ENCODE results near the gene C1QB.
"Not testable (repeated sequence)": the region's sequence is repeated elsewhere in the genome, so short reads cannot be mapped to it uniquely, and the experiment has no call there.

Gene C1QB

GRCh38 chr1:22666412-22666811, 13.4 kb downstream of the C1QB start:
- no peak for DNase-seq

- not testable (repeated sequence) for DNase-seq
These were observed 15.8 kb downstream of the C1QB start for GRCh38 chr1:22668840-22669239.

DNA sequence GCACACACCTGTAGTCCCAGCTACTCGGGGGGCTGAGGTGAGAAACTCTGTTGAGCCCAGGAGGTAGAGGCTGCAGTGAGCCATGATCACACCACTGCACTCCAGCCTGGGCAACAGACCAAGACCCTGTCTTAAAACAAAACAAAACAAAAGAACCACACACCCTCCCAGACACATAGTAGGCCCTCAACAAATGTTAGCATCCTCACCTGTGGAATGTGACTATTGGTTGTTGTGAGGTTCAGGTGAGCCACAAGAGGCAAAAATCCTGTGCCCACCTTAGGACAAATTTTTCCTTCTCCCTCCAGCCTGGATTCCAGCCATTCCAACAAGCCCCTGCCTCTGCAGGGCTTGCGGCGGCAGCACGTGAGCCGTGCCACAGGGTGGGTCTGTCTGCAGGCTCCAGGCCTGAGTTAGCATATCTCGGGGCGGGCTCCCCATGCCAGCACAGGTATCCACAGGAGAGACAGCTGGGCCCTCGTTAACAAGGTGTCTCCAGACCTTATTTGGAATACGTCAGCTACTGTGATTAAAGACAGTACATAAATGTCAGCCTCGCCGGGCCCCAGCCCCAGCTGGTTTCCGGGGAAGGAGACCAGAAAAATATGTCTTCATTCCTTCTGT, 17.4 kb downstream of the C1QB start:
- DNase-seq: no peak

- DNase-seq: no peak
These were observed 19.0 kb downstream of the C1QB start for GRCh38 chr1:22671999-22672398.

DNA sequence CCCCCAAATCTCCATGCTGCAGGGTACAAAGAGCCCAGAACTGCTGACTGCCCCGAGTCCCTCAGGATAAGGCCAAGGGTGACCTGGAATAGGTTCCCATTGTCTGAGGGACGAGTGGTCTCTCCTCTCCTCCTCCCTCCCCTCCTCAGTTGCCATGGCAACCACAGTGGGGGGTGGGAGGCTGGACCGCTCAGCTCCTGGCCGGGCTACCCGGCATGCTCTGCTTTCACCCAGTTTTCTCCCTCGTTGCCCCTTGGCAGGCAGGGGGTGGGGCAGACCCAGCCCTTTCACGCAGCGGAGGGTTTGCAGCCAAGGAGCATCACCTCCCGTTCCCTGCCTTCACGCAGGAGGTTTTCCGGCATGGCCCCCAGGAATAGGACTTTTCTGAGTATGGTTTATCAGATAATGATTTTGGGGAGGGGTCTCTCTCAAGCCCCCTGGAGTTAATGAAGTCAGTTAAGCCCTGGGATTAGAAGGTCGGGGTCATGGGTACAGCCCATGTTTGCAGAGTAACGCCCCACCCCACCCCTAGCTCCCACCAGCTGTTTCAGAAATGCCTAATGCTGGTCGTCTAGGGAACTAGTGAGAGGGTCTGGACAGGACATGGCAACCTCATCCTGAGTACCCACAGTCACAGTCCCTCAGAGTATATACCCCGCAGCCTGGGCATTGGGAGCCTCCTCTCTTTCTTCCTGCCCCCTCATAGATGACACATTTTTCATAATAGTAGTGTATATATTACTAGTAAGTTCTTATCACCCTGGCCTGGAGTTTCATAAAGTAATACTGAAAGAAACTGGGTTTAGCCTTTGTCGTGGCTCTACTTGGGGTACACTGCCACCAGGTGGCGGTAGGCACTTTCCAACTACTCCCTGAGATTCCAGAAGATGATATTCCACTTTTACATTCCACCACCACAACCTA, 20.7 kb downstream of the C1QB start:
- peak; percentile 54 for DNase-seq

- DNase-seq: no peak
These were observed 21.3 kb downstream of the C1QB start for GRCh38 chr1:22674410-22674749.

GRCh38 chr1:22676151-22676550, 23.1 kb downstream of the C1QB start:
- DNase-seq: not testable (repeated sequence)

DNA sequence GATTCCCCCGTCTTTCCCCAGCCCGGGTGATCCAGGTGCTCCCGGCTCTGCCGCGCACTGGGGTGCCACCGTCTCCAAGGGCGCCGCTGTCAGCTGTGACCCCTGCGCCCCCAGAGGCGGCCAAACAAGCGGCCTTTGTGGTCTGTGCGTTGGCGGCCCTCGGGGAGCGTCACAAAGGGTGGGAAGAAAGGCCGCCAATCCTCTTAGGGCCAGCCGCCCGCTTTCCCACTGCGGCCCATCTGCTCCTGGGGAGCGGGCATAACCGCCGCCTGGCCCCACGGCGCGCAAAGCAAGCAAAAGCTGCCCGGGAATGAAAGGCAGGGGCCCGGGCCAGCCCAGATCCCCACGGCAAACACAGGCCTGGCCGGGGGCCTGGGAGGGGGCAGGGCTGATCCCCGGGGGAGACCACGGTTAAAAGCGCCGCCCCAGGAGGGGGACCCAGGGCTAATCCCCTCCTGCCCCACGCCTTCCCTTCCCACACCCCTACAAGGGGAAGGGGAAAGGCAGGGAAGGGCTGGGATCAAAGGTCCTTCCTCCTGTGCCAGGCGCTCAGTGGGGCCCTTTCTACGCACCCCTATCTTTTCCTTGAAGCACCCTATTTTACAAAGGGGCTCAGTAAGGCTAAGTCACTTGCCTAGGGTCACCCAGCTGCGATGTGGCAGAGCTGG, 24.0 kb downstream of the C1QB start:
- no peak for DNase-seq

- no peak for DNase-seq
These were observed 25.2 kb downstream of the C1QB start for GRCh38 chr1:22677931-22678896.

DNA sequence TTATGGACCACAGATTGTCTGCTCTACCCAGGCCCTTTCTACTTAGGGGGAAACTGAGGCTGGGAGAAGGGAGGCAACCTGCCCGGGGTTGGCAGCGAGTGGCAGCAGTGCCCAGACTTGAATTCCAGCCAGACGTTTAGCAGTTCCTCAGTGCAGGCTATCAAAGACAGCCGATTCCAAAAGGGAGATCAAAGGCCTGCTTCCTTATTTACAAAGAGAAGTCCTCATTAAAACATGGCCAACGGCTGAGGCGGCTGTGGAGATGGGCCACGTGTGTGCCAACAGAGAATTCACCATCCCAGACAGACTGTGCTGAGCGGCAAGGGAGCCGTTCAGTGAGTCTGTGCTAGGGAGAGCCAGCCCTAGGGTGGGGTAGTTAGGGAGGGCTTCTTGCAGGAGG, 27.7 kb downstream of the C1QB start:
- no peak for DNase-seq

- no peak for DNase-seq
These were observed 28.7 kb downstream of the C1QB start for GRCh38 chr1:22681556-22682276.

GRCh38 chr1:22683547-22683946, 30.5 kb downstream of the C1QB start:
- no peak for DNase-seq

- no peak for DNase-seq
These were observed 32.6 kb downstream of the C1QB start for GRCh38 chr1:22685591-22686059.

- no peak for DNase-seq
These were observed 34.2 kb downstream of the C1QB start for GRCh38 chr1:22687191-22687590.

- DNase-seq: no peak
These were observed 35.4 kb downstream of the C1QB start for GRCh38 chr1:22688466-22688865.

DNA sequence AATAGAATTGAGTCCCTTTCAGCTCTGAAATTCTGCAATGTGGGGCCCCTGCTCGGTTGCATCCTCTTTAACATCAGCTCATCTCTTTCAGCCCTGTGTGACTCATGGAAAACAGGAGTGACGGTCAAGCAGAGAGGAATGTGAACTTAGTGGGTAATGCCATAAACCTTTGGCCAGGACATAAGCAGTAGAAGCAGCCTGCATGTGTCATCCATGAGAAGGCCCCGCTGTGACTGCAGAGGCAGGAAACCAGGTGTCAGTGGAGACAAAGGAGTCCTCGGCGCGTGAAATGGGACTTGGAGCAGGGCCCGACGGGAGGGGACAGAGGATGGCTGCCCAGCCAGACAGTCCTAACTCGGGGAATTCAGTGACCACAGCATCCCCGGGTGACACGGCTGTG, 36.5 kb downstream of the C1QB start:
- DNase-seq: peak; percentile 52

GRCh38 chr1:22691031-22691753, 38.2 kb downstream of the C1QB start:
- no peak for DNase-seq

DNA sequence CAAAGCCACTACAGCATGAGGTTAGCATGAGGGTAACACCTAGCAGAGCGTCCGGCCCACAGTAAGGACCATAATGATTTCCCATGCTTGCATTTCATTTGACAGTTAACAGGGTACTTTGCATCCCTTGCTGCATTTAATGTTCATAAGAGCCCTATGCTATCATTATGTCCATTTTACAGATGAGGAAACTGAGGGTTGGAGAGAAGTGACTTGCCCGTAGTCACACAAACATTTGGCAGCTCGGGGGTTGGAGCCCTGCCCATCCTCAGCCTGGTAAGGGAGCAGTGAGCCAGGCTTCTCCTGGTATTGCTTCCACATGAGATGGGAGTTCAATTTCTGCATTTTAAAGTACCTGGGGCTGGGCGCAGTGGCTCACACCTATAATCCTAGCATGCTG, 41.1 kb downstream of the C1QB start:
- DNase-seq: no peak

DNA sequence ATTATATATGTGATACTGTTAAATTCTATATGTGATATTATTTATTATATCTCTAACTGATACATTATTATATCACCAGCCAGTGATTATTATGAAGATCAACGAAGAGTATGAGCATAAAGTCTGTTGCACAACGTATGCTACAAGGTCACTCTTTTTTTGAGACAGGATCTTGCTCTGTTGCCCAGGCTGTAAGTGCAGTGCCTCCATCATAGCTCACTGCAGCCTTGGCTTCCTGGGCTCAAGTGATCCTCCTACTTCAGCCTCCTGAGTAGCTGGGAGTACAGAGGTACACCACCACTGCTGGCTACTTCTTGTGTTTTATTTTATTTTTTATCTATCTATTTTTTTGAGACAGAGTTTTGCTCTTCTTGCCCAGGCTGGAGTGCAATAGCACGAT, 43.6 kb downstream of the C1QB start:
- no peak for DNase-seq

DNA sequence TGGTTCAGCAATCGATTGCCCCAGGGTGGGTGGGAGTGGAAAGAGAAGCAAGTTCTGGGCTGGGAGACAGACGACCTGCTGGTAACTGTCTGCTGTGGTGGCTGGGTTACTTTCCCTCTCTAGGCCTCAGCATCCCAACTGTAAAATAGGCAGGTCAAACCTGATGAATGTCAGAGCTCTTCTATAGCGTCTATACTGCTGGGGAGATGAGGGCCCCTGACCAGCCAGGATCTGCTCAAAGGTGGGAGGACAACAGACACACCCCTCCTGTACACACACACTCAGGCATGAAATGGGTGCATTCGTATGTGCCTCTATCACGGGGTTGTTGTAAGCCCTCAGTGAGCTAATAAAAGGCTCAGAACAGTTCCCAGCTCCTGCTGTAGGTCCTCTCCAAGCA, 44.9 kb downstream of the C1QB start:
- no peak for DNase-seq

Measured in fibroblast of skin of scalp (primary cell).